PC-9 (cell line): ENCODE measurements around the gene FA2H.

Source experiments
- EZH2 ChIP-seq: fragments of 200-600 bp; sonication (generic); IDR thresholded peaks from 2 replicates; pipeline ENCODE4 v1.8.0; 2017; ENCODE audit warnings: antibody characterized with exemption, low read depth
- TF ChIP-seq, protein P1 (sequence below): fragments of 200-600 bp; sonication (generic); conservative IDR thresholded peaks from 2 replicates; pipeline ENCODE4 v1.6.1; 2017; ENCODE audit warnings: mixed run types, antibody characterized with exemption, mild to moderate bottlenecking, moderate library complexity

DNA sequence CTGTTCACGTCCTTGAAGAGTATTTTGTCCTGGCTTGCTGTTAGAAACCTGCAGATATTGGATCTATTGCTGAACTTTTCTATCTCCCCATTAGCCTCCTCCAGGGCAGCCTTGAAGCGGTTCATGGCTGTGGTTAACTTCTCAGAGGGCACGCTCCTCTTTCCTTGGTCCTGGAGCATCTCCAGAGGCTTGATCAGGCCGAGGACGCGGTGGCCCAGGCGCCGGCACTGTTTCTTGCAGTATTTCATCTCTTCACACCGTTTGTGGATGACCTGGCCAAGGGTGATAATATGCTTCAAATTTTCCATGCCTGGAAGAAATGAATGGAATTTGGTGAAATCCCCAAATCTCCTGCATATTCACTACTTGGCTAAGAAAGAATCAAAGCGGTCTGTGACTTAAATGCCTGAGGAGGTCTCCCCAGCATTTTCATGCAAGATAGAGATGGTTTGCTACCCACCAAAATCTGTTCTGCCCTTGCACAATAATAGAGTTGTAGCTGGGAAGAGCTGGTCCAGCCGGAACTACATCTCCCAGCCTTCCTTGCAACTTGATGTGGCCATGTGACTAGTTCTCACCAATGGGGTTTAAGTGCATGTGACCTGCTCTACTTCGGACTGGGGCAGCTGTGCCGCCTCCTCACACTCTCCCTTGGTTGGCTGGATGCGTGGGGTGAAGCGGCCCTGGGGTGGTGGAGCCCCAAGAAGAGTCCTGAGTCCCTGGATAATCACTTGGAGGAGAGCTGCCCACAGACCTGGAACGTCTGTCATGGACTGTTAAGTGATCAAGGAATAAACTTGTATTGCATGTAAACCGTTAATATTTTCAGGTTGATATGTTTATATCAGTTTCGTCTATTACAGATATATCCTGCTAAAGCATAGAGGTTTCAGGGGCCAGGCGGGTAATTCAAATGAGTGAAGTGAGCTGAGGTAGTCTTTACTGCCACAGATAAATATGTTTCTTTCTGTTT lies 78.9 kb downstream of the FA2H start:
- TF ChIP-seq, protein P1, sequence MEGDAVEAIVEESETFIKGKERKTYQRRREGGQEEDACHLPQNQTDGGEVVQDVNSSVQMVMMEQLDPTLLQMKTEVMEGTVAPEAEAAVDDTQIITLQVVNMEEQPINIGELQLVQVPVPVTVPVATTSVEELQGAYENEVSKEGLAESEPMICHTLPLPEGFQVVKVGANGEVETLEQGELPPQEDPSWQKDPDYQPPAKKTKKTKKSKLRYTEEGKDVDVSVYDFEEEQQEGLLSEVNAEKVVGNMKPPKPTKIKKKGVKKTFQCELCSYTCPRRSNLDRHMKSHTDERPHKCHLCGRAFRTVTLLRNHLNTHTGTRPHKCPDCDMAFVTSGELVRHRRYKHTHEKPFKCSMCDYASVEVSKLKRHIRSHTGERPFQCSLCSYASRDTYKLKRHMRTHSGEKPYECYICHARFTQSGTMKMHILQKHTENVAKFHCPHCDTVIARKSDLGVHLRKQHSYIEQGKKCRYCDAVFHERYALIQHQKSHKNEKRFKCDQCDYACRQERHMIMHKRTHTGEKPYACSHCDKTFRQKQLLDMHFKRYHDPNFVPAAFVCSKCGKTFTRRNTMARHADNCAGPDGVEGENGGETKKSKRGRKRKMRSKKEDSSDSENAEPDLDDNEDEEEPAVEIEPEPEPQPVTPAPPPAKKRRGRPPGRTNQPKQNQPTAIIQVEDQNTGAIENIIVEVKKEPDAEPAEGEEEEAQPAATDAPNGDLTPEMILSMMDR, result no peak
- TF ChIP-seq EZH2, result no peak
